Stomach (tissue), 9 donors: ENCODE results near the gene KPTN. TPM values are rescaled to one million over a fixed set of nuclear protein-coding genes. Genes with fewer than 3 reads are reported as not detected.

Source experiments
- DNase-seq, 2 donors: peaks; one replicate each; pipeline versions ENCODE4 v3.0.0 to v3.0.0-alpha.2; 2013 to 2019
- H3K27ac ChIP-seq, 5 donors: fragments of 200-600 bp in 4 of 5; sonication (generic) in 4 of 5; one replicate each; pipeline ENCODE4 v1.5.1; 2013 to 2019; ENCODE audit warnings: mild to moderate bottlenecking in 1 of 5, moderate library complexity in 1 of 5
- H3K27me3 ChIP-seq, 3 donors: fragments of 200-600 bp; sonication (generic); one replicate each; pipeline ENCODE4 v1.5.1; 2017 to 2019; ENCODE audit warnings: mixed run types in 1 of 3
- H3K36me3 ChIP-seq, 4 donors: fragments of 200-600 bp; sonication (generic); 1 replicate in 3 of 4; 2 replicates in 1 of 4; pipeline ENCODE4 v1.5.1; 2016 to 2019
- H3K4me1 ChIP-seq, 4 donors: fragments of 200-600 bp; sonication (generic); one replicate each; pipeline ENCODE4 v1.5.1; 2016 to 2019
- H3K4me3 ChIP-seq, 4 donors: fragments of 200-600 bp; sonication (generic) in 3 of 4; one replicate each; pipeline ENCODE4 v1.5.1; 2016 to 2019; ENCODE audit warnings: mild to moderate bottlenecking in 1 of 4
- H3K9me3 ChIP-seq, 4 donors: fragments of 200-600 bp; sonication (generic); one replicate each; pipeline ENCODE4 v1.5.1; 2016 to 2019
- CTCF ChIP-seq, 7 experiments: fragments of 450-650 bp in 4 of 7; fragments of 200-600 bp in 3 of 7; sonication (generic) in 3 of 7; IDR thresholded peaks; one replicate each; pipeline ENCODE4 v1.5.1; 2016 to 2019; ENCODE audit warnings: antibody characterized with exemption in 7 of 7, control low read depth in 2 of 7, mild to moderate bottlenecking in 1 of 7
- EP300 ChIP-seq: sonication (generic); formaldehyde crosslinking; IDR thresholded peaks from one replicate; pipeline ENCODE4 v1.6.1; 2017; ENCODE audit warnings: antibody characterized with exemption
- POLR2A ChIP-seq, 4 donors: fragments of 450-650 bp; IDR thresholded peaks; one replicate each; pipeline ENCODE4 v1.6.1; 2016; ENCODE audit warnings: antibody characterized with exemption in 4 of 4, control low read depth in 2 of 4, mild to moderate bottlenecking in 1 of 4, moderate library complexity in 1 of 4
- POLR2AphosphoS5 ChIP-seq, 3 donors: sonication (generic); formaldehyde crosslinking; IDR thresholded peaks; one replicate each; pipeline ENCODE4 v1.6.1; 2016; ENCODE audit warnings: antibody characterized with exemption in 3 of 3
- WGBS, 5 donors: extraction: QIAGEN DNeasy Blood & Tissue Kit in 3 of 5; methylation state at CpG; one replicate each; pipeline versions ENCODE4 v1.1.5 to v1.1.7; 2013 to 2018; 5-methylcytosine and 5-hydroxymethylcytosine counted together
- intact Hi-C: fragments of 100-400 bp; cut with DNase I; formaldehyde crosslinking; loops from one replicate; pipeline ENCODE4 v1.15.1; 2023; ENCODE audit warnings: low total_unique reads
- polyA plus RNA-seq, 3 donors: library from polyadenylated mRNA; stranded (reverse); fragments of 200-250 nt; gene quantifications; one replicate each; pipeline ENCODE4 v1.2.3, GENCODE V29; 2013
- total RNA-seq, 5 donors: library from RNA; depleted of rRNA; stranded (reverse); fragments of >200 nt; gene quantifications; one replicate each; pipeline versions ENCODE4 v1.1.0 to v1.2.3, GENCODE V29; 2014 to 2016
- donor health status: healthy with polysubstance abuse.
- donor health status: Bipolar disorder and iron deficiency.
- donor health status: healthy.

Gene KPTN
- total and polyA plus RNA-seq, 8 donors: 3.2 to 28.0 (median 18.9) TPM

DNA sequence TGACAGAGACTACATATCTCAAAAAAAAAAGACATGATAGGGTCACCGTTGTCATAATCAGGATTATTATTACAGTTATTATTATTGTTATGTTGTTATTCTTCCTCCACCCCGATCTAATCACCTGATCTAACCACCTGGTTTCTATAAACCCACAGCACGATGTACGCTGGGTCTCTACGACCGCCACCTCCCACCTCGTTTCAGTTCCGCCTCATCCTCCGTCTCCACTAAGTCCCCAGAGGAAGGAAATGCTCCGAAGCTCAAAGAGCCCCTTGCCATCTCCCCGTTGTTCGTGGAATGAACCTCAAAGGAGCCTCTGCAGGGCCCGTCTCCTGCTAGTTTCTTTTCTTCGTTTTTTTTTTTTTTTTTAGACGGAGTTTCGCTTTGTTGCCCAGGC, 48.8 kb downstream of the KPTN start:
- no peak overlapping the region for H3K27ac ChIP-seq
- intact Hi-C loops: loop anchor here (5.0 kb wide), 1 partner anchor 272 kb away; no protein-coding TSS in a partner anchor
- no peak for DNase-seq
- no peak overlapping the region for H3K4me3 ChIP-seq
- no peak for TF ChIP-seq EP300
- TF ChIP-seq CTCF (IDR thresholded peaks at IDR 0.05): no peak
- TF ChIP-seq POLR2A (IDR thresholded peaks at IDR 0.05): no peak
- no peak for TF ChIP-seq POLR2AphosphoS5 (IDR thresholded peaks at IDR 0.05)
- H3K9me3 ChIP-seq: no peaks in the 10 kb centered on the region
- H3K4me1 ChIP-seq: peaks cover 3 to 12% (median 10%) of the 10 kb centered on the region in 4 donors
- no peaks in the 10 kb centered on the region for H3K36me3 ChIP-seq
- 50 to 68% (median 61%) methylated on average over 16 of the region's 16 CpGs for WGBS, 5 donors
- H3K27me3 ChIP-seq: peaks cover 0 to 87% (median 38%) of the 10 kb centered on the region in 3 donors

- Histone ChIP-seq H3K27me3 (peaks cover 0 to 97% (median 49%) of the 10 kb centered on the region in 3 donors), H3K27ac (no peak overlapping the region)
Measured at GRCh38 chr19:47434088-47434487, 49.9 kb downstream of the KPTN start.

DNA sequence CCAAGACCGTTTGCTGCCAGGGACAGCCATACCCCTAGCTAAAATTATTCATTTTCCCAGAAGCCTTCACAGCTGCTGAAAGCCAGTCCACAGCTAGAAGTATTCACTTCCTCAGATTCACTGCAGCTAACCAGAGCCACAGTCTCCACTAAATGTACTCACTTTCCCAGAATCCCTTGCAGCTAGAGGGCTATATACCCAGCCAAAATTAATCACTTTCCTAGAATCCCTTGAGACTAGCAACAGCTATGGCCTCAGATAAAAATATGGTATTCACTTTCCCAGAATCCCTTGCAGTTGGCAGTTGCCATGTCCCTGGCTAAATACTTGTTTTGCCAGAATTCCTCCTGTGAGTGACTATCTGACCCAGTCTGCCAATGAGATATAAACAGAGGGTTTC, 50.9 kb downstream of the KPTN start:
- no peak for DNase-seq
- no peaks in the 10 kb centered on the region for H3K36me3 ChIP-seq
- H3K27ac ChIP-seq: no peak overlapping the region
- no peak overlapping the region for H3K4me3 ChIP-seq
- TF ChIP-seq EP300 (no peak), POLR2A (IDR thresholded peaks at IDR 0.05) (no peak), POLR2AphosphoS5 (IDR thresholded peaks at IDR 0.05) (no peak), CTCF (IDR thresholded peaks at IDR 0.05) (no peak)
- peaks cover 21 to 32% (median 27%) of the 10 kb centered on the region in 4 donors for H3K4me1 ChIP-seq
- no peaks in the 10 kb centered on the region for H3K9me3 ChIP-seq
- intact Hi-C loops: no loop called here
- H3K27me3 ChIP-seq: peaks cover 0 to 99% (median 48%) of the 10 kb centered on the region in 3 donors
- 25 to 52% (median 46%) methylated on average over 1 of the region's 1 CpG for WGBS, 5 donors

More at GRCh38 chr19:47434088-47434487, 49.9 kb downstream of the KPTN start:
- H3K4me1 ChIP-seq: peaks cover 11 to 23% (median 18%) of the 10 kb centered on the region in 4 donors
- intact Hi-C loops: no loop called here
- no peak for DNase-seq
- no peak overlapping the region for H3K4me3 ChIP-seq
- no peaks in the 10 kb centered on the region for H3K9me3 ChIP-seq
- H3K36me3 ChIP-seq: no peaks in the 10 kb centered on the region
- WGBS, 5 donors: 74 to 92% (median 75%) methylated on average over 6 to 7 of the region's 7 CpGs
- TF ChIP-seq POLR2A (IDR thresholded peaks at IDR 0.05) (no peak), EP300 (no peak), CTCF (IDR thresholded peaks at IDR 0.05) (no peak), POLR2AphosphoS5 (IDR thresholded peaks at IDR 0.05) (no peak)

DNA sequence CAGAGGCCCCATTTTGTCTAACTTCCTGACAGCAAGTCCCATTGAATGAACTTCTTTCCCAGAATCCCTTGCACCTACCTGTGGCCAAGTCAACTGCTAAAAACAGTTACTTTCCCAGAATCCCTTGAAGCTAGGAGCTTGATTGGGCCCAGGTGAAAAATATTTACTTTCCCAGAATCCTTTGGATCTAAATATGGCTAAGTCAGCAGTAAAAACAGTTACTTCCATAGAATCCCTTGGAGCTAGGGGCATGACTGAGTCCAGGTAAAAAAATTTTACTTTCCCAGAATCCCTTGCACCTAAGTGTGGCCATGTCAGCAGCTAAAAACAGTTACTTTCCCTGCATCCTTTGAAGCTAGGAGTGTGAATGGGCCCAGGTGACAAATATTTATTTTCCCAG, 51.5 kb downstream of the KPTN start:
- H3K4me1 ChIP-seq: peaks cover 24 to 39% (median 33%) of the 10 kb centered on the region in 4 donors
- no peaks in the 10 kb centered on the region for H3K36me3 ChIP-seq
- H3K9me3 ChIP-seq: no peaks in the 10 kb centered on the region
- no peak overlapping the region for H3K27ac ChIP-seq
- peaks cover 0 to 95% (median 45%) of the 10 kb centered on the region in 3 donors for H3K27me3 ChIP-seq
- TF ChIP-seq POLR2A (IDR thresholded peaks at IDR 0.05): no peak
- no peak for TF ChIP-seq POLR2AphosphoS5 (IDR thresholded peaks at IDR 0.05)
- no peak for TF ChIP-seq CTCF (IDR thresholded peaks at IDR 0.05)
- TF ChIP-seq EP300: no peak
- DNase-seq: no peak
- intact Hi-C loops: no loop called here
- no peak overlapping the region for H3K4me3 ChIP-seq
